Measurements from ENCODE around the gene SNAPC4. TPM values are rescaled to one million over a fixed set of nuclear protein-coding genes. Genes with fewer than 3 reads are reported as not detected.

SNAPC4 gene
- total RNA-seq, 4 donors from 2014 or later = 5.9 to 9.9 (median 9.6) TPM

- no peak overlapping the region for H3K4me3 ChIP-seq (ENCODE audit: low read depth, poor library complexity, severe bottlenecking)
- intact Hi-C loops (cut with DNase I; ENCODE audit: low total_unique reads) = no loop called here
- TF ChIP-seq, protein P1, sequence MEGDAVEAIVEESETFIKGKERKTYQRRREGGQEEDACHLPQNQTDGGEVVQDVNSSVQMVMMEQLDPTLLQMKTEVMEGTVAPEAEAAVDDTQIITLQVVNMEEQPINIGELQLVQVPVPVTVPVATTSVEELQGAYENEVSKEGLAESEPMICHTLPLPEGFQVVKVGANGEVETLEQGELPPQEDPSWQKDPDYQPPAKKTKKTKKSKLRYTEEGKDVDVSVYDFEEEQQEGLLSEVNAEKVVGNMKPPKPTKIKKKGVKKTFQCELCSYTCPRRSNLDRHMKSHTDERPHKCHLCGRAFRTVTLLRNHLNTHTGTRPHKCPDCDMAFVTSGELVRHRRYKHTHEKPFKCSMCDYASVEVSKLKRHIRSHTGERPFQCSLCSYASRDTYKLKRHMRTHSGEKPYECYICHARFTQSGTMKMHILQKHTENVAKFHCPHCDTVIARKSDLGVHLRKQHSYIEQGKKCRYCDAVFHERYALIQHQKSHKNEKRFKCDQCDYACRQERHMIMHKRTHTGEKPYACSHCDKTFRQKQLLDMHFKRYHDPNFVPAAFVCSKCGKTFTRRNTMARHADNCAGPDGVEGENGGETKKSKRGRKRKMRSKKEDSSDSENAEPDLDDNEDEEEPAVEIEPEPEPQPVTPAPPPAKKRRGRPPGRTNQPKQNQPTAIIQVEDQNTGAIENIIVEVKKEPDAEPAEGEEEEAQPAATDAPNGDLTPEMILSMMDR (IDR thresholded peaks at IDR 0.05) = no peak
- no peak for TF ChIP-seq POLR2A (IDR thresholded peaks at IDR 0.05)
- WGBS, 2 donors = 91 to 95% methylated on average over 14 to 17 of the region's 17 CpGs
- DNase-seq (ENCODE audit: low spot score in 2 of 2) = no peak
Observed at GRCh38 chr9:136434580-136435169, 34.7 kb upstream of the SNAPC4 start.

DNA sequence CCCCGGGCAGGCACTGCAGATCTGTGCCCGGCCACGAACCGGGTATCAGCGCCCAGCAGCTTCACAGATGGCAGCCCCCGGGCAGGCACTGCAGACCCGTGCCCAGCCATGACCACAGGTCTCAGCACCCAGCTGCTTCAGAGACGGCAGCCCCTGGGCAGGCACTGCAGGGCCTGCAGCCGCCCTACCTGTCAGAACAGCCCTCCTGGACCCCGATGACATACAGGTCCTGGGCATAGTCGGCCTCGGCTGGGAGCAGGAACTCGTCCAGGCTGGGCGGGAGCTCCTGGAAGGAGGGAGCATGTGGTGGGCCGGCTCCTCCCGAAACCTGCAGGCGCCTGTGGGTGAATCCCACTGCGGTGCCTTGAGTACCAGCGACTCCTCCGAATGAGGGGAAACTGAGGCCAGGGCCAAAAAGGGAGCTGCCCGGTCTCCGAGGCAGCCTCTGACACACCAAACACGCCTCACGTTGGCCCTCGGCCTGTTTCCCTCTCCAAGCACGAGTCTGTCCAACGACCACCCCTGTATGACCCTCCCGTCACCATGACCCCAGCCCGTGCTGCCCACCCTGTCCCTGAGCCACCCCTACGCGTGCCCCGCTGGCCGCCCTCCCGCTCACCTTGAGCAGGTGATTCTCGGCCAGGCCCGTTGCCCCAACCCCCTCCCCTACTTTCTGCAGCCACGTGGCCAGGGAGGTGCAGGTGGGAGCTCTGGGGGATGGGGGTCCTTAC is 34.0 kb upstream of the SNAPC4 start:
- 86 to 90% methylated on average over 23 to 32 of the region's 37 CpGs for WGBS, 2 donors
- no peak for DNase-seq (ENCODE audit: low spot score in 2 of 2)
- TF ChIP-seq POLR2A (IDR thresholded peaks at IDR 0.05) = no peak
- TF ChIP-seq, protein P1 (IDR thresholded peaks at IDR 0.05) = no peak
- intact Hi-C loops (cut with DNase I; ENCODE audit: low total_unique reads) = no loop called here
- H3K4me3 ChIP-seq (ENCODE audit: low read depth, poor library complexity, severe bottlenecking) = no peak overlapping the region

DNA sequence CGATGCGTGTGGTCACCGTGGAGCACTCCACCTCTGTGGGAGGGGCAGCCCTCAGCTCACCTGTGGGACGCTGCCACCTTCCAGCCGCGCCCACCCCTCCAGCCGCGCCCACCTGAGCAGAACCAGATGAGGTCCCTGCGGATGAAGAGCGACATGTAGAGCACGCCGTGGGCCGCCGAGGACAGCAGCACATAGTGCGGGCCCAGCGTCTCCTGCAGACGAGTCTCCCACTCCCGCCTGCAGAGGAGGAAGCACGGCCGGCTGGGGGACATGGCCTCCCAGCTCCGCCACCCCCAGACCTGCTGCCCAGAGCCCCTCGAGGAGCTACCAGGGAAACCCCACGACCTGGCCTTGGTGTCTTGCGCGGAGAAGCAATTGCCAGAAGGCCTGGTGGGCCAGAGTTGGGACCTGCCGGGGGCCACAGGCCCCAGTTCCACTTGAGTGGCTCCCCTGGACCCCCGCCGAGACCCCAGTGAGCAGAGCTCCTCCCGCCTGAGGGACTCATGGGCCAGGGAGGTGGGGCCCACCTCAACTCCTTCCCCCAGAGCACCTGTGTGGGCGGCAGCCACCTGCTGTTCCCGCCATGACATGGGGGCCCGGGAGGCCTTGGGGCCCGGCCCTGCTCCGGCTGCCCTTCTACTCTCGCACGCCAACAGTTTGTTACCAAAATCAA is 33.2 kb upstream of the SNAPC4 start:
- H3K4me3 ChIP-seq (ENCODE audit: low read depth, poor library complexity, severe bottlenecking) = no peak overlapping the region
- TF ChIP-seq, protein P1 (IDR thresholded peaks at IDR 0.05) = no peak
- DNase-seq (ENCODE audit: low spot score in 2 of 2) = no peak
- intact Hi-C loops (cut with DNase I; ENCODE audit: low total_unique reads) = no loop called here
- 91 to 93% methylated on average over 33 to 34 of the region's 36 CpGs for WGBS, 2 donors

- no peak for DNase-seq (ENCODE audit: low spot score in 2 of 2)
- no peak overlapping the region for H3K4me3 ChIP-seq (ENCODE audit: low read depth, poor library complexity, severe bottlenecking)
- TF ChIP-seq POLR2A (IDR thresholded peaks at IDR 0.05) = no peak
- TF ChIP-seq, protein P1 (IDR thresholded peaks at IDR 0.05) = no peak
- intact Hi-C loops (cut with DNase I; ENCODE audit: low total_unique reads) = no loop called here
- WGBS, 2 donors = 93 to 95% methylated on average over 26 of the region's 26 CpGs
Observed at GRCh38 chr9:136432591-136432990, 32.6 kb upstream of the SNAPC4 start.

GRCh38 chr9:136431782-136432350 is 31.9 kb upstream of the SNAPC4 start:
- H3K4me3 ChIP-seq (ENCODE audit: low read depth, poor library complexity, severe bottlenecking) = no peak overlapping the region
- DNase-seq (ENCODE audit: low spot score in 2 of 2) = no peak
- TF ChIP-seq POLR2A (IDR thresholded peaks at IDR 0.05) = no peak
- TF ChIP-seq, protein P1 (IDR thresholded peaks at IDR 0.05) = no peak
- WGBS, 2 donors = 94 to 95% methylated on average over 10 to 24 of the region's 36 CpGs
- intact Hi-C loops (cut with DNase I; ENCODE audit: low total_unique reads) = no loop called here
